ENCODE data around the gene CELA2B.
A peak's percentile ranks its signal among the peaks of the same experiment; 100 is the strongest.
"Not testable (repeated sequence)": the region's sequence is repeated elsewhere in the genome, so short reads cannot be mapped to it uniquely, and the experiment has no call there.

CELA2B gene

DNA sequence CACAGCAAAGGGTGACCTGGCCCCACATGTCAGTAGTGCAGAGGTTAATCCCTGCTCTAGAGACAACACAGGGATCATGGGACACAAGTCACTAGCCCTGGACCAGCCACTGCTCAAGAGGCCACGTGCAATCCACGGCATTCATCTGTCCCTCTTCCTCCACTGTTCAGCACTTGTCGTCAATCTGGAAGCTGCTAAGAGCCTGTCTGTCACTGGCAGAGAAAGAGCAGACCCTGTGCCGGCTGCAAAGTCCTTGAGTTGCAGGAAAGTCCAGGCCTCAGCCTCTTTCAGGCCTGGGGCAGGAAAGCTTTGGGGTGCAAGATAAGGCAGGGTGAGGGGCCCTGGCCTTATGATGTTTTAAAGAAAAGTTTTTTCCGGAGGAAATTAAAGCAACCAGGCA, 16.7 kb downstream of the CELA2B start:
- no peak for DNase-seq

DNA sequence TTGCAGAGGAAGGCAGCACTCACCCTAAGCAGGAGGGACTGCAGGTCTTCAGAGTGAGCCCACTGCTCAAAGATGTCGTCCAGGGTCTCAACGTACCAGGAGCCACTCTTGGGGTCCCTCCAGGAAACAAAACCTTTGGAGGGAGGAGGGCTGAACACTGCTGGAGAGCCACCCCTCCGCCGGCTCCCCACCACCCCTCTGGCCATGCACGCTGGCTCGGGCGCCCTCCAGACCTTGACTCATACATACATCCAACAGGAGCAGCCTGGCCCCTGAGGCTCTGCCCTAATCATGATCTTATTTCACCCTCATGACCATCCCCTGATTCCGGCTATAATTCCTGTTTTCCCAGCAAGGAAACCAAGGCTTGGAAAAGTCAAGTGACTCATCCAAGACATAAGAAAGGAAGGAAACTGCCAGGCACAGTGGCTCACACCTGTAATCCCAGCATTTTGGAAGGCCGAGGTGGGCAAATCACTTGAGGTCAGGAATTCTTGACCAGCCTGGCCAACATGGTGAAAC, 18.0 kb downstream of the CELA2B start:
- no peak for DNase-seq

DNA sequence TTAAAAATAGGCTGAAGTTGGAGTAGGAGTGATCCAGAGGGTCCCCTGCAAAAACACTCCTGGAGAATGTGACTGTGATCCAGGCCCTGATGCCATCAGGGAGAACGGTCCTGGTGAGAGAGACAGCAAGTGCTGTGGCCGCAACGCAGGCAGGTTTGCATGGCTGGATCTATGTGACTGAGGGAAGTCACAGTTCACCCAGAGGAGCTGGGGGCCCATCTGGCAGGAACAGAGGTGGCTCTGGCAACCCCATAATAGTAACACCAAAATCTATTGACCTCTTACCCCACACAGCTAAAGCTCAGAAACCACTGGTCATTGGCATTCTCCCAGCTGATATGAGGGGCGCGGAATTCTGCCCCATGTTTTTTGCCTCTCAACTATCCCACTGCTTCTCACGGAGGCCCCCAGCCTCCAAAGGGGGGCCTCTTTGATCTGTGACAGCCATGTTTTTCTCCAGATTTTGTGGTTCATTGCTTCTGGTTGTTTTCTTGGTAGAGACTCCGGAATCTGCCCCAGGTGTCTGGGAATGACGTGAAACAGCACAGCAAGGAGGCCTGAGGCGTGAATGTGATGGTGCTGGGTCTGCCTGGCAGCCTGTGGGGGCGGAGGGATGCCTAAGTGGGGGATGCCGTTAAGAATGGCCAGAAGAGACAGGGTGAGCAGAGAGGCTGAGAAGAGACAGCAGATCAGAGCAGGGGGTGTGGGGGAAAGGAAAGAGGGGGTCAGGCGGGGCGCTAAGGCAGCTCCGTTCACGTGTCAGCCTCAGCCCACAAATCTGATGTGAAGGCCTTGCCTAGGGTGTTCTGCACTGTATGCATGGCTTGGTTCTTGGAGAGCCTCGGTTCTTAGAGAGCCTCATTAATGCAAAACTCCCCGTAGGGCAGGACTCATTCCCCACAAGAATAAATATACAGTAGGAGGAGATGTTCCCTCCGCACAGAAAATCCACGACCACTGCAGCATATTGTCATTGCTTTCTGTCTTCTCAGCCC, 24.6 kb downstream of the CELA2B start:
- DNase-seq: no peak

DNA sequence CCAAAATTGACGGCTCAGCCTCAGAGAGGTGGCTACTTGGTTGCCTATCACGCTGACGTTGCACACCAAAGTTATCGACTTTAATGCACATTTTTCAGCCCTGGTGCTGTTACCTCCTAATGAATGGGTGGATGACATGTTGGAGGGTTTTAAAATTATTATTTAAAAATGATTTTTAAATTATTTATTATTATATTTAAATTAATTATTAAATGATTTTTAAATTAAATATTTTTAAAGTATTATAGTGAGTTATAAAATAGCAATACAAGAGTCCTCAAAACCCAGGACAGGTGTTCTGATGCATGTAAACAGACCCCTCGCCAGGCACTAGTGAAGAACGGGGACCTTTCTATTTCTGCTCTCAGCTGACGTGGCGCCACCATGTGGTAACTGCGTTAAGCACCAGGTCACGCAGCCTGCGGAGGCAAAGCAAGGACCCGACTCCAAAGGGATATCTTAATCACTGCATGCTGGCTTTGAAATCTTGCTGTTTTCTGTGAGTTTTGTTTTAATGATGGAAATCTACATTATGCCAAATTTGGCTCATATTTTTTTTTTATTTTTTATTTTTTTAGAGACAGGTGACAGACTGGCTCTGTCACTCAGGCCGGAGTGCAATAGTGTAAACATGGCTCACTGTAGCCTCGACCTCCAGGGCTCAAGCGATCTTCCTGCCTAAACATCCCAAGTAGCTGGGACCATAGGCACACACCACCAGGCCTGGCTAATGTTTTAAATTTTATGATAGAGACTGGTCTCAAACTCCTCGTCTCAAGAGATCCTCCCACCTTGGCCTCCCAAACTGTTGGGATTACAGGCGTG, 25.5 kb downstream of the CELA2B start:
- peak in 13 of 58 donors; percentile 3 to 54 (median 14) for DNase-seq

DNA sequence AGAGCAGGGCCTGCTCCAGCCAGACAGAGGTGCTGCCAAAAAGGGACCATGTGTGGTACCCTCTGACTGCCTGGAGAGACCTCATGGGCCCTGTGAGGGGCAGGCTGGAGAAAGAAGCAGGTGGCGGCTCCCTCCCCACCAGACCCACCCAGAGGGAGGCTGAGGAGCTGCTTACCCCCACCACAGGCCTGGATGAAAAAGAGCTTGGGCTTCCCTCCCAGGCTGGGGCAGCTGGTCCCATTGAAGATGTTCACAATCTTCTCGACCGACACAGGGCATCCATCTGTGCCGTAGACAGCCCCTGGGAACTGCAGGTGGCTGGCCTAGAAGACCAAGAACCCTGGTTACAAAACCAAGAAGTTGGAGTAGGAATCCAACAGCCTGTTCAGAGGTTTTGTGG, 28.5 kb downstream of the CELA2B start:
- DNase-seq: no peak

DNA sequence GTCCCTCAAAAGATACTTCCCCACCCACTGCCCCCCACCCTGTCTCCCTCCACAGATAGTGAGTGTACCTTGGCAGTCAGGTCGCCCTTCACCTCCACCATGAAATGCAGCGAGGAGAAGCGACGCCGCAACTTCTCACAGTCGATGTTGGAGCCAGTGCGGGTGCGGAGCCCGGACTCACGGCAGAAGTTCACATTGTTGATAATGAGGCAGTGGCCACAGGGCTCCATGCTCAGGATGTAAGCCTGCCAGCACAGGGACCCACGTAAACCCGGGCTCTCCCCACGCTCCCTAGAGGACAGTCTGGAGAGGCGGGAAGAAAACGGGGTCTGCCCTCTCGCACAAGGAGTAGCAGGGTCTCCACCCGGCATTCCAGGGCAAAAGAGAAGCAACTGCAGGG, 30.9 kb downstream of the CELA2B start:
- no peak for DNase-seq

DNA sequence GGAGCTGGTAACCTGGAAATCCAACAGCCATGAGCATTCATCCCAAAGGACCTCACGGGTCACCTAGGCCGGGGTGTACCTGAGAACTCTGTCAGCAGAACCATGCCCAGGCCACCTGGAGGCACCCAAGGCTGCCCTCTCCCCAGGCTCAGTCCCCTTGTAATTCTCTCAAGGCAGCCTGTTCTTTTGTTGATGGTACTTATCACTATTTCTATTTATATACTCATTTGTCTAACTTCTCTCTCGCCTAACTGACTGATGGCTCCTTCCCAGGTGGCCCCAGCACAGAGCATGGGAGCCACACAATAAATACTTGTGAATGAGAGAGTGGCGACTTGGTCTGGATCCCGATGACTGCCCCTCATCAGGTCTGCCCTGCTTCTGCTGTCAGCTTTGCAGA, 31.4 kb downstream of the CELA2B start:
- DNase-seq: no peak

DNA sequence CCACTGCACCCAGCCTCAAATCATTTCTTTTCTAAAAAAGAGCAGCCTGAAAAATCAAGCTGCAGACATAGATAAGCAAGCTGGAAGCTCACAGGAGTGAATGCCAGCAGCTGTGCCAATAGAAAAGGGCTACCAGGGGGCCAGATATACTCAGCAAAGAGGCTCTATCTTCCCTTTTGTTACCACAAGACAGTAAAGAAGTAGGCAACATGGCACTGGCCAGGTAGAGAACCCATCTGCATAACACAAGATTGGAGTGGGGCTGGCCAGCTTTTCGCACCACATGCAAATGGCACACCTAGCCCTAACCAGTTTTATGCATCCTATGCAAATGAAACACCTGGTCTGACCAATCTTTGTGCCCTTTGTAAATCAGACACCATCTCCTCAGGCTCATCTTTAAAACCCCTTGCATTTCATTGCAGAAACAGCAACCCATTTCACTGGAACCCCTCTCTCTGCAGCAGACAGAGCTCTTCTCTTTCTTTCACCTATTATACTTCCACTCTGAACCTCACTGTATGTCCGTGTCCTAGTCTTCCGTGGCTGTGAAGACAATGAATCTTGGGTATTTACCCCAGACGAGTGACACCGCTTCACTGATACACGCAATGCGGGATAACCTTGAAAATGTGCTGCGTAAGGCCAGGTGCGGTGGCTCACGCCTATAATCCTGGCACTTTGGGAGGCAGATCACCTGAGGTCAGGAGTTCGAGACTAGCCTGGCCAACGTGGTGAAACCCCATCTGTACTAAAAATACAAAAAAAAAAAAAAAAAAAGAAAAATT, 33.0 kb downstream of the CELA2B start:
- no peak for DNase-seq

DNA sequence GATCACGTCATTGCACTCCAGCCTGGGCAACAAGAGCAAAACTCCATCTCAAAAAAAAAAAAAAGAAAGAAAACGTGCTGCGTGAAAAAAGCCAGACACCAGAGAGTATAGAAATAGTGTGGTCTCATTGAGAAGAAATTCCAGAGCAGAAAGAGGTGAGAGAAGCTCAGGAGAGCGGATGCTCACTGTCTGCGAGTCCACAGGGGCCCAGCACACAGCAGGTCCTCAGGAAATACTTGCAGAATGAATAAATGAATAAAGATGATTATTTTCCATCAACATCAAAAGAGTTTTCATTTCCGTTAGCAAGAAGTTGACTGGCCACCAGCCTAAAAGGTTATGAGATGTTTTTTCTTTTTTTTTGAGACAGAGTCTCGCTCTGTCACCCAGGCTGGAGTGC, 33.7 kb downstream of the CELA2B start:
- DNase-seq: no peak

DNA sequence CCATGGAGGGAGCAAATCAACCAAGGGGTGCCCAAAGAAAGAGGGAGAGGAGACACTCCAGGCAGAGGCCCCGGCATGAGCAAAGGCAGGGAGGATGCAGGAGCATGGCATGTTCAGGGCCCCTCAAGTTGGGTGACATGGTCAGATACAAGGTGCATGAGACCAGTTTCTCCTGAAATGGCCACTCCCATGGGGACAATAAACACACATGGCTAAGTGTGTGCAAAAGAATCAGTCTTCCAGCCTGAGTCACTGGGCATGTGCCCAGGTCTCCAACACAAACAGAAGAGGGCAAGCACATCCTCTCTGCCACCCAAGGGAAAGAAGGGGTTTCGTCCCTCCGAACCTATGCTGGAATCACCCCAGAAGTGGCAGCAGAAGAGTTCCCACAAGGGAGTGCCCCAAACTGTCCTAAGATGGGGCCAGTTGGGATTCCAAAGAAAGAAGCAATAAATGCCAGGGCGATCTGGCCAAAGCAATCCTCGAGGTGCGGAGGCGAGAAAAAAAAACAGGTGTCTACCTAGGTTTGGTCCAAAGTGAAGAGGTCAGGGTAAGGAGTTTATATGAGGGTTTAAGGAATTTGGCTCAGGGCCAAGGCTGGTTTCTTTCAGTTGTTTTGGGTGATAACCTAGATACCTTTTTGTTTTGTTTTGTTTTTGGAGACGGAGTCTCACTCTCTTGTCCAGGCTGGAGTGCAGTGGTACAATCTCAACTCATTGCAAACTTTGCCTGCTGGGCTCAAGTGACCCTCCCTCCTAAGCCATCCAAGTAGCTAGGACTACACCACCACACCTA, 34.9 kb downstream of the CELA2B start:
- no peak for DNase-seq

DNA sequence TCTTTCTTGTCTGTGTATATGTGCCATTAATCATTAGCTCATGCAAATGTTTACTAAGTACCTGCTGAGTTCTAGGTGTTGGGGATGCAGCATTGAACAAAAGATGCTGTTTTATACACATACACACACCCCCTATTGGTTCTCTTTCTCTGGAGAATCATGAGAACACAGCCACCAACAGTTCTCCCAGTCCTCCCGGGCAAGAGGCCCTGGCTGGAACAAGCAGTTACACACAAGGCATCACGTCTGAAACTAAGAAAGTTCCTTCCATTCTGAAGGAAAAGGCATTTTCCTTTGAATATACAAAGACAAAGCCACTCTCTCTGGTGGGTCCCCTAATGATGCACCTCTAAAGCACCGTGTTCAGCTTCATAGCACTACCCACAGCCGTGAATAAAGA, 37.3 kb downstream of the CELA2B start:
- DNase-seq: peak in 2 of 58 donors; percentile 1 to 13

DNA sequence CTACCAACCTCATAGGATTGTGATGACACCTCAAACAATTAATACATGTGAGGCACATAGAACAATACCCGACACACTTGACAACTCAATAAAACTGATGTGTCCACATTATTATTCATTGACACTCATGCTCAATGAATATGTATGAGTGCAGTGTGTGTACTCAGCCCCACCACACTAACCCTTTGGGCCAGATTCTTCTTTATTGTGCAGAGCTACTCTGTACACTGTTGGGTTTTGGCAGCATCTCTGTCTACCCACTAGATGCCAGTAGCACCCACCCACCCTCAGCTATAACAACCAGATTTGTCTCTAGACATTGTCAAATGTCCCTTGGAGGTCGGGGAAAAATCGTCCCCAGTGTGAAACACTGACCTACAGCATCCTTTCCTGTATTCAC, 38.0 kb downstream of the CELA2B start:
- DNase-seq: no peak

DNA sequence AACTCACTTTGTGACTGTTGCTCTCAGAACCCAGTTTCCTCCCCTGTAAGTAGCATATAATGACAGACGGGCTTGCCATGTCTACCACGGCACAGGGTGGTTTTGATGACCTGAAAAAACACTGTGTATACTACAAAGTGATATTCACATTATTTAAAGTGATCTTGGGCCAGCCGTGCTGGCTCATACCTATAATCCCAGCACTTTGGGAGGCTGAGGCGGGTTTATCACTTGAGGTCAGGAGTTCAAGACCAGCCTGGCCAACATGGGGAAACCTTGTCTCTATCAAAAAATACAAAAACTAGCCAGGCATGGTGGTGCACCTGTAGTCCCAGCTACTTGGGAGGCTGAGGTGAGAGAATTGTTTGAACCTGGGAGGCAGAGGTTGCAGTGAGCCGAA, 38.7 kb downstream of the CELA2B start:
- not testable (repeated sequence) for DNase-seq

DNA sequence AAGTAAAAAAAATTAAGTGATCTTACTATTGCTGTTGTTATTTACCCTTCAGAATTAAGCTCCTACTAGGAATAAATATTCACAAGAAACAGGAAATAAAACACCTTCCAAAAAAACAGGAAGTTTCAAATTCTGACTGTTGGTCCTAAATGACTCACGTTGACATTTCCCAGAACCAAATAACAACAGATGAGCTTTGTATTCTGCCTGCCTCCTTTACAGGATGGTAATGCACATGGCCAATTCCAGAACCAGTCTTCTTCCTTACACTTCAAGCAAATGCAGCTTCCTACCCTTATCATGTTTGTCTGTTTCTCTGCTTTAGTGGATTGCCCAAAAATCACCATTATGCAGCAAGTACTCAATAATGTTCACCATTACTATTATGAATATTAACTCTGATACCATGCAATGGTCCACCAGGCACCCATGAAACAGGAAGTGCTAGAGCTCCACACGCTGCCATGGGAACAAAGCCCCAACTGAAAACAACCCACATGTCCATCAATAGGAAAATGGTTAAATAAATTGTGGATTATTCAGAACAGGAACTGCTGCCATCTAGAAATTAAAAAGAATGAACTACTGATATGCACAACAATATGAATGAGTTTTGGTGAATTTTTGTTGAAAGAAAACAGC, 39.2 kb downstream of the CELA2B start:
- DNase-seq: no peak

DNA sequence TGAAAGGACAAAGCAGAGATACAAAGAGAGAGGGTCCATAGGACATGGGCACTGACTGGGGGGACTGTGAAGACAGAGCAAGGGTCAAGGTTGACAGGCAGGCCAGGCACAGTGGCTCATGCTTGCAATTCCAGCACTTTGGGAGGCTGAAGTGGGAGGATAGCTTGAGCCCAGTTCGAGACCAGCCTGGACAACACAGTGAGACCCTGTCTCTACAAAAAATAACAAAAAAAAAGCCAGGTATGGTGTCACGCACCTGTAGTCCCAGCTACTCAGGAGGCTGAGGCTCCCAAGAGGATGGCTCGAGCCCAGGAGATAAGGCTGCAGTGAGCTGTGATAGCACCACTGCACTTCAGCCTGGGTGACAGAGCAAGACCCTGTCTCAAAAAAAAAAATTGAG, 43.7 kb downstream of the CELA2B start:
- no peak for DNase-seq

DNA sequence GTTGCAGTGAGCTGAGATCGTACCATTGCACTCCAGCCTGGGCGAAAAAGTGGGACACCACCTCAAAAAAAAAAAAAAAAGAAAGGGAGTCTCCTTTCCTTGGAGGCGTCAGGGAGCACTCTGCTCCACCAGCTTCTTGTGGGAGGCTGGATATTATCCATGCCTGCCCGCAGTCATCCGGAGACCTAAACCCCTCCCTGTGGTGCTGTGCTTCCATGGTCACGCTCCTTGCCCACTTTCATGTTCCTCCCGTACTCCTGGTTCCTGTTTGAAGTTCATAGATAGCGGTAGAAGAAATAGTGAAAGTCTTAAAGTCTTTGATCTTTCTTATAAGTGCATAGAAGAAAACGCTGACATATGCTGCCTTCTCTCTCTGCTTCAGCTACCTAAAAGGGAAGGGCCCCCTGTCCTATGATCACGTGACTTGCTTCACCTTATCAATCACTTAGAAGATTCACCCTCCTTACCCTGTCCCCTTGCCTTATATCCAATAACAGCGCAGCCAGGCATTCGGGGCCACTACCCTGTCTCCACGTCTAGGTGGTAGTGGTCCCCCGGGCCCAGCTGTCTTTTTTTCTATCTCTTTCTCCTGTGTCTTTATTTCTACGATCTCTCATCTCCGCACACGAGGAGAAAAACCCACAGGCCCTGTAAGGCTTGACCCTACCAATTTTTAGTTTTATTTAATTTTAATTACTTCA, 45.5 kb downstream of the CELA2B start:
- DNase-seq: not testable (repeated sequence)

DNA sequence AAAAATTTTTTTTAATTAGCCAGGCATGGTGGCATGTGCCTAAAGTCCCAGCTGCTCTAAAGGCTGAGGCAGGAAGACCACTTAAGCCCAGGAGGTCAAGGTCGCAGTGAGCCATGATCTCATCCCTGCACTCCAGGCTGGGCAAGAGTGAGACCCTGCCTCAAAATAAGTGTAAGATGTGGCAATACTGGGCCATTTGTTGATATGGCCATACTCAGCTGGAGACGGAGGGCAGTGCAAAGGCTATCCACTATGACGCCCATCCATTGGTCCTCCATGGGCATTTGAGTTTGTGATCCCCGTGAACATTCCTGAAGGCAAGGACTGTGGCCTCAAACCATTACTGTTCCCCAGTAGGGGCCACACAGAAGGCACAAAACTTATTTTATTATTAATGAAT, 46.6 kb downstream of the CELA2B start:
- DNase-seq: no peak

DNA sequence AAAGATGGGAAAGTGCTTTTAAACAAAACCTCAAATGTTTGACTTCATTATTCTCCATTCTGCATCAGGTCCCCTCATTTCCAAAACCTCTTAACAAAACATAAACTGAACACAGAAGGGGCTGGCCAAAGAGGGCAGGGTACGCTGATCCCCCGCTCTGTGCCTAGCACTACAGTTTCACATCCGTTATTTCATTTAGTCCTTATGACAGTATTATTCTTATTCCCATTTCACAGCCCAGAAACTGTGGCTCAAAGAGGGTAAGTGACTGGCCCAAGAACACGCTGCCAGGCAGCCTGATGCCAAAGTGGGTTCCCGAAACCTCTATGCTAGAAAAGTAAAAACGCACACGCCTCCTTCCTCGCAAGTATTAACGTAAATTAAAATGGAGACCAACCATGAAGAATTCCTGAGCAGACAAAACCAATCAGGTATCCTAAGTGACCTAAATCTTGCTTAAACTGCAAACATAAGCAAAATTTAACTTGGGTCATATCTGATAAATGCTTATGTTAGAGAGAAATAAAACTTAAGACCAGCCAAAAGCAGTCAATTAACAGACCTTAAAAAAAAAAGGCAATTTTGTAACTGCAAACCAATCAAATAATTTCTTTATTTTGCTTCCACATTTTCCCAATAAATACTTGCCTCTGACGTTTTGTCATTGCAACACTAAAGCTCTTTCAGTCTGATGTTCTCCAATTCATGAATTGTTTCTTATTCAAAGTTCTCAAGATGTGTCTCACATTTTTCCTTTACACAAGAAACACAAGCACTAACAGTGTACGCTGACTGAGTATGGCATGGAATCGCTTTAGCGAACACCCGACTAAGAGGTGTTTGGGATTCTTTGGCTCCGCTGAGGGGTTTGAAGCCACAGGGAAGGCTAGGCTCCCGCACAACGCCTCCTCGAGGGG, 47.5 kb downstream of the CELA2B start:
- DNase-seq: no peak
